LoVo (cell line): Measurements from ENCODE around the gene PTPN1.

ENCODE experiments used
- DNase-seq: peaks from one replicate; pipeline ENCODE4 v3.0.0-alpha.2; 2016; ENCODE audit warnings: low spot score

PTPN1 gene

DNA sequence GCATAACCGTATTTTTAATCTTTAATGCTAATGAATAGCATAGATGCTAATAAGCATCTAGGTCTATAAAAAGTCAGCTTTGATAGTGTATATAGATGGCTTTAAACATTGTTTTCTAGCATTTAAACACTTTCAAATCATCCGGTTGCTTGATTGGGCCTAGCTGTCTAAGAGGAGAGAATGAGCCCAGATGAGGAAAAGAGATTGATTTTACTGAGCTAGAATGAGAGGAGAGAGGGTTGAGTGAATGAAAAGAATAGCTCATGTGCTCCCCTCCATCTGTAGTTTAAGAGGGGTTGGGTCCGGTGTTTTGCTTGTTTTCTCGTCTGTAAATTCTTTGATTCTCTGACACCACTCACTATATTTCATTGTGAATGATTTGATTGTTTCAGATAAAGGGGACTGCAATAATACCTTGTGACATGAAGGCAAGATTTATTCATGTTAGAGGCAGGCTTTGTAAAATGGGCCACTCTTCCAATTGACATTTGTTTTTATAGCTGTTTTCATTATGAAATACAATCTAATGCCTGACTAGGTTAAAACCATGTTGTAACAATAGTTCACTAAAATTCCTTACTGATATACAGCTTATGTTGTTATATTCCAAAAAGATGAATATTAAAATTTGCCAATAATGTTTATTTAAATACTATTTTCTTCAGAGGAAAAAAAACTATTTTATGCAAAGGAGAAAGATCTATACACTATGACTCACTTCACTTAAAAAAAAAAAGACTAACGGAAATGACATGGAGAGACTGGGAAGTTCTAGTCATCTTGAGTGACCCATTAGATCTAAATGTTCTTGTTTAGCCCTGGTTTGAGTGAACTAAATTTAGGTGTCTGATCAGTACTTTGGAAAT is 3.2 kb downstream of the PTPN1 start:
- no peak for DNase-seq

DNA sequence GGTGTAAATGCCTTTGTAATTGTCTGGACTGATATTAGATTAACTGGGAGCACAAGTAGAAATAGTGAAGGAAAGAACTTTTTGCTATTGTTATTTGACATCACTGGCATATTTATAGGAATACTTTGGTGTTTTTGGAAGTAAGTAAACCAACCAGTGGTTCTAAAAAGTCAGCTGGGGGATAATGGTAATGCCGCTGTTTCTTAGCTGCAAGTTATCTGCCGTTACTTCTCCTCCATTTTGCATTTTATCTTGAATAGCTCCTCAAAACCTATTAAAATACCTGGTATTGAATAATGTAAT is 3.8 kb downstream of the PTPN1 start:
- no peak for DNase-seq

DNA sequence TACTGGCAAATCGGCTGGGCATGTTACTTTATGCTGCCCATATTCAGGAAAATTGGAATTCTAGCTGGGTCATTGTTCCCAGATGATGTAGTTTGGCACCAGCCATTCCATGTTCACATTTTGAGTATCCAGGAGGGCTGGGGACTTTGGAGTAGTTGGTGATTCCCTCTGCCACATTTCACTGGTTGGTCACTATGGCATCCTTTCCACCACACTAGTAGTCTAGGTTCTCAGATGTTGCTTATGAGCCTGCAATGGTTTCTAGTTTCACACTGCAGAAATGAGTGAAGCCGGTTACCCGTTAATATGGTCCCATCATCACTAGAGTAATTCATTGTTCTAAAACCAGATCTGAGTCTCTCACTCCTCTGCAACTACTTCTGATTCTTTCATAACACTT is 4.6 kb downstream of the PTPN1 start:
- DNase-seq = no peak

DNA sequence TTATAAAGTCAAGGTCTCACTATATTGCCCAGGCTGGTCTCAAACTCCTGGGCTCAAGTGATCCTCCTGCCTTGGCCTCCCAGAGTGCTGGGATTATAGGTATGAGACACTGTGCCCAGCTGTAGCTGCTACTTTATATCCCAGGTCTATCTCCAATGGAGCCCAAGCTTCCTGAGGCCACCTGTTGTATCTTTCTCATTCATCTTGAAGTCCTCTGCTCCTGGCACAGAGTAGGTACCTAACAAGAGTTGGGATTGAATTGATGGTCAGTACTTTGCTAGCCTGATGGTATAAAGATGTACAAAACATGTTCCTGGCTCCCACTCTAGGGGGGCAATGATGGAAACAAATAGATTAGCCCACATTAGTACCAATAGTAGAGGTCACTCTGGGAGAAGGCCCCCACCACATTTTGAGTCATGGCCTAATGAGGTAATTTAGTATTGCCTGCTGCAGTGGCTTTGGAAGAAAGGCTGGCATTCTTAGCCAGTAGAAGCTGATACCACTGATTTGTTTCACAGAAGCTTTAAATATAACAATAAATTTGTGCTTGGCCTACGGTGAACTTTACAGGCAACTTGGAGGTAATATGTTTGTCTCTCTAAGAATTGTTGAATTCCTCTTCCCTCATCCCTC is 5.4 kb downstream of the PTPN1 start:
- DNase-seq = no peak

DNA sequence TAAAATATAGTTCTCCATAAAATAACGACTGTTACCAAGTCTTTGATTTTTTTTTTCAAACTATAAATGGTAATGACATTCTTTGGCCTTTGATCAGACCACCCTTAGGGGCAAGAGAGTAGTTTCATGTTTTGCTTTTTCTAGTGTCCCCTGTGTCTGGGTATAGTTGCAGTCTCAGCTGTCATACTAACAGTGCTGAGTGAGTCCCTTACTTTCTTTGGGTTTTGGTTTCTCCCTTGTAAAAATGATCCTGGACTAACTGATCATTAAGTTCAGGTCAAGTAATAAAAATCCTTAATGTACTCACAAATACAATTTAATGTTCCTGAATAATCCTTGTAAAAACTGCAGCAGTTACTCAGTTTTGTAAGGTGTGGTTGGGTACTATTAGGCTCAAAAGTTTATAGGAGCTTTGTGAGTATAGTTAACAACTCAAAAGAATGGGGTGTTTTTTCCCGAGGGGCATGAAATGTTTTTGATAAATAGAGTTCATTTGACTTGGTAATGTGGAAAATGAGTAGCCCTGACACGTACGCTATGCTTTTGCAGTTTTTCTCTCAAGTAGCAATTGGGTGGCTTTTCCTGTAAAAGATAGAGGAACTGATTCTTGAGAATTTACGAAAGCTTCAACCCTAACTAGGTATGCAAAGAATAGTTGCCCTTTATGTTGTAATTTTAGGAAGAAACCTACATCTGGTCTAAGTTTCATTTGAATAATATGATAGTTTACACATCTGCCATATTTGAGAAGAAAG is 6.2 kb downstream of the PTPN1 start:
- no peak for DNase-seq

DNA sequence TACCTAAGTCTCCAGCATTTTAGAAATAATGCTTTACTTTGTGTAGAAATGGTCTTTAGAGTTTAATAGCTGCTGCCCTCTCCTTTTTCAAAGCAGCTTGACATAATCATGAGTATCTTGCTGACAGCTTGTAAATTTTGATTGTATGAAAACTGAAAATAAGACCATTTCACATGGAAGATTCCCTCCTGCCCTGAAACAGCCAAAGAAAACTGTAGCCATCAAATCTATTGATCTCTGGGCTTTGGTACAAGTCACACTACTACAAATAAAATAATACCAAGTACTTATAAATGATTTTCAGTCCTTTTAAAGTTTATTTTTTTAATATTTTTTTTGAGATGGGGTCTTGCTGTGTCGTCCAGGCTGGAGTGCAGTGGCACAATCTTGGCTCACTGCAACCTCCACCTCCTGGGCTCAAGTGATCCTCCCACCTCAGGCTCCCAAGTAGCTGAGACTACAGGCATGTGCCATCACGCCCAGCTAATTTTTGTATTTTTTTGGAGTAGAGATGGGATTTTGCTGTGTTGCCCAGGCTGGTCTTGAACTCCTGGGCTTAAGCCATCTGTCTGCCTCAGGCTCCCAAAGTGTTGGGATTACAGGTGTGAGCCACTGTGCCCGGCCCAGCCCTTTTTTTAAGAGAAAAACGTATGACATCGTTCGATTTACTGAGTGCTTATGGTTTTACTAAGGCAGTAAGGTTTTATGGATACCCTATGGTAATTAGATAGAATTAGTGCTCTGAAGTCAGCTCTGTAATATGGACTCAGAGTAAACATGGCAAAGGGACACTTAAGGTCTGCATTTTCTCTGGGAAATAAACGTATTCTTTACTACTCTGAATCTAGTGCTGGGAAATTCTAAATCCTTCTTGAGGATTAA is 7.0 kb downstream of the PTPN1 start:
- DNase-seq = no peak

DNA sequence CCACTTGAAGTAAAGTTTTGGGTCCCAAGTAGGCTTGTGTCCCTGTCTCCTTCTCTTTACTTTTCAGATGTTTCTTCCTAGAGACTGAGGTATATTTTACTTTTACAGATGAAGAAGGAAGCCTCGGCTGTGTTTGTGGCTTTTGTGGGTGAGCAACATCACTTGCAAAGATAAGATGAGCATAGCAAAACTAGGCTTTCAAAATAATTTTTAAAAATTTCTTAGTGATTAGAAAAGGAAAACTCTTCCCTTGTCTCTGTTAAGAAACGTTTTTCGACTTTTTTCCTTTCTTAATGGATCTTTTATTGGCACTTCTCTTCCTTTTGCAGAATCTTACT is 7.6 kb downstream of the PTPN1 start:
- no peak for DNase-seq

DNA sequence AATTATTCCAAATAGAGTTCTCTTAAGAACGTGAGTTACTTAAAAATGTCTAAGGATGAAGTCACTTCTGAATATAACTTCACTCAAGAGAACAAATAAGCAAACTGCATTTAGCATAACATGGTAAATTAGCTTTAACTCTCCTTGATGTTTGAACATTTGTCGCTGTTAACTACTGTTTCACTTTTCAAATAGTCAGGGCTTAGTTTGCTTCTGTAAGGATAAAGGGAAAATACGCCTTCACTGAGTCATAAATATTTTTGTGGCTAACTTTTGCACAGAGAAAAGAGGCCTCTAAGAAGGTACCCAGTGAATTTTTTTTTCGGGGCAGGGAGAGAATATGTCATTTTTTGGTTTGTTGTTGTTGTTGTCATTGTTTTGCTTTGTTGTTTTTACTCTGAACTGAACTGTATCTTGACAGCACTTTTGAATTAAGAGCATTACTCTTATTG is 8.1 kb downstream of the PTPN1 start:
- DNase-seq = no peak

DNA sequence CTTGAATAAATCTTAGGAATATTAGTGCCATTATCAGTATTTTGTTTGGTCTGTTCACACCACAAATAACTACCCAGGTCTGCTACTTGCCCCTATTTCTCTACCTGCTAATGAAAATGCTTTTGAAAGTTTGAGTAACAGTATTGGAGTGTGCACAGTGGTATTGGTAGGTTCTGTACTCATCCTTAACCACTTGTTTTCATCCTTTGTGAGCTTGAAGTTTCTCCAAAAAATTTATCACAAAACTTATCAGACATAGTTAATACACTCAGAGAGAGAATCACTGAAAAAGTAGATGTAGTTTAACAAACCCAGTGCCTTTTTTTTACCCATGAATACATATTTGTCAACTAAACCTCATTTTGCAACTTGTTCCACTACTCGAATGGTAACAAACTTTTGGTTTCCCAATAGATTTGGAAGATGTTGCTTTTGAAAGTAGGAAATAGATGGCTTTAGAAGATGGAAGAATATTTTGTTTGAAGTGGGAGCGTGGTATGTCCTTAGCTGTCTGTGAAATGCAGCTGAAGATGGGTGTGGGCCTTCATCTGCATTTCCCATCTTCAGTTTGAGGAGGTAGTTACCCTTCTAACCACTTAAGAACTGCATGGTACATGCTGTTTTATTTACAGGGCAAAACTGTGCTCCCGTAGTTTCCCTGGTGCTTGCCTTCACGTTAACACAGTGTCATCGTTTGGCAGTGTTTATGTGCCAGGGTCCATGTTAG is 9.0 kb downstream of the PTPN1 start:
- DNase-seq = no peak

DNA sequence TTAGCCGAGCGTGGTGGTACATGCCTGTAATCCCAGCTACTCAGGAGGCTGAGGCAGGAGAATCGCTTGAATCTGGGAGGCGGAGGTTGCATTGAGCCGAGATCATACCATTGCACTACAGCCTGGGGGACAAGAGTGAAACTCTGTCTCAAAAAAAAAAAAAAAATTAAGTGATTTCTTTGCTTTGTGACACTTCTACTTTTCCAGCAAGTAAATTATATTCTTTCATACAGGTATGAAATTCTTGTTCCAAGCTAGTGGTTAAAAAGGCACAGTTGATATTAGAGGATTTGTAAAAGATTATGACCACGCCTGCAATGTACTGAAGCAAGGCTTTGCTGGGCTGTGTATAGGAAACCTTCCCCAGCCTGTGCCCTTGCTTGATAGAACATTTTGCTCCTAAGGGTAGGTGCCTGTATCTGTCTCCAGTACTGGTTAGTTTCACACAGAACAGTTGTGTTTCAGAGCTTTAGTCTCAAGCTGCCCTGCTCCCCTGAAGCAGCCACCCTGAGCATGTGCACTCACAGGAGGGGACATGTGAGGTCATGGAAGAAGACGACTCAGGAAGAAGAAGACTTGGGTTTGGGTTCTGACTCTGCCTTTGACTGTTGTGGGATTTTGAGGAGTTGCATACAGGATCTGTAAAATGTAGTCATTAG is 10.2 kb downstream of the PTPN1 start:
- DNase-seq = no peak

DNA sequence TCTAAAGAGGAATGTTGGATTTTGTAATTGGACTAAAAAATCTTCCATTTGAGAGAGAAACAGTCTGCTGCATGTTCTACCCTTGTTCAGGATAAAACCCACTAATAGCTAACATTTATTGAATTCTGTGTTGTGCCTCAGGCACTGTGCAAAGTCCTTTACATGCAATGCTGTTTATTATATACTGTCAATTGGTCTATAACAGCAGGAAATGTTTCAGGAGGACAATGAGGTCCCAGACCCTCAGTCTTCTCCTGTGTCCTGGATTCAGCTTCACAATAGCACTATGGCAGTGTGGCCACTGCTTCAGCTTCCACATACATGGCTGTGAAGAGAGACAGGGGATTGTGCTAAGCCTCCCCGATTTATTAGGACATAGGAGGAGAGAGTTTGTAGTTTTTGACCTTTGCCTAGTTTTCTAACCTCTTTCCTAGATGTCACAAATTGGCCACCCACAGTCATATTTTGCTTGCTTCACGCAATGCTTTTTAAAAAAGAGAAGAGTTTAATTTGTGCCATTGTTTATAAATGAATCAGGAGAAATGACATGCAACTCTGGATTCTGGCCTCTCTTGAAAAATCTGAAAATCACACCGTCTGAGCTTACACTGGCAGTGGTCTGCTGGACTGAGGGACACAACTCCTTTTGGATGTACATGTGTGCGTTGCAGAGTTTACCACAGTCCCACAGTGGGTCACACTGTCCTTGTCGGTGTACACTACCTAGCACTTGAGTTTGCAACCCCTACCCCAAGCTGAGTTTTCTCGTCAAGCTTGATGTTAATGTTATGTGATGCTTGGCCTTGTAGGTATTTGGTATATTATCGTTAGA is 11.3 kb downstream of the PTPN1 start:
- no peak for DNase-seq

DNA sequence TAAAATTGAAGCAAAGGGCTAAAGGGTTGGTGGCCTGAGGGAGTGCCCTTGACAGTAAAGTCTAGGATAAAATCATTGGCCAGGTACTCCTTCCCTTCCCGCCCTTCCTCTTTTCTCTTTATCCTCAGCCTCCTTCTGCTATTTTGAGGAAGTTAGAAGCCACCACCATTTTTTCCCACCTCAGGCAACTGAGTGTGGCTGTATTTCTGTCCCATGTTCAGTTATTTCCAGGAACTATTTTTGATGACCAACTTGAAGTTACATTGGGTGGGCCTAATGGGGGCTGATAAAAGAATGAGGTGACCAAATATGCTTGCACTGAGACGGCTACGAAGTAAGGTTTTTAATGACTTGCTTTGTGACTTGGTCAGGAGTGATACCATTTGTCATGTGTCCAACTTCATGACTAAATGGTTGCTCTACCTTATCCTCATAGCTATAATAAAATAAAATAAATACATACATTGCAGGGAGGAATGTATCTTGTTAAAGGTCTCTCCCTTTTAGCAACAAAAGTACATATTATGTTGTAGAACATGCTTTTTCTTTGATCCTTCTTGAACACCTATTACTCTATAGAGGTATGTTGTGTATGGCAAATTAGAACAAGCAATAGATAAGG is 12.0 kb downstream of the PTPN1 start:
- no peak for DNase-seq

DNA sequence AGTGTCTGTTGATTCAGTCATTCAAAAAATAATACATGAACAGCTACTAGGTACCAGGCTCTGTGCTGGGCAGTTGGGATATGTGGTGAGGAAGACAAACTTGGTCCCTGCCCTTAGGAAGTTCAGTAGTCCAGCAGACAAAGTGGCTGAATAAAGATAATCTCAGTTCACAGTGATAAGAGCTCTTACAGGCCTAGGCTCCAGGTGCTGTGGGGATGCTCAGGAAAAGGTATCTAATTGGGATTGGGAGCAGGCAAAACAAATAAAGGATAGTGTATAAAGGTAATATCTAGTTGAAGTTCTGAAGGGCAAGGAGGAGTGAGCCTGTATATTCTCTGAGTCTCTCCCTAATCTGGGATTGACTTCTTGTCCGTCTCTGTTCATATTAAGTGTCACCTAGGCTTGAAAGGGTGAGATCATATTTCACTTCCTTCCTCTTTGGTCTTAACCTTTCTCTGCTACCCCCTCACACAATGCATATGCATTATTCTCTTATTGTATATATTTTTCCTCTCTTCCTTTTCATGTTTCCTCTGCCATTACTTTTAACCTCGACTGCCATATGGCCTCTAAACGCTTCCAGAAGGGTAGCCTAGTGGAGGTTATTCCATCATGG is 13.5 kb downstream of the PTPN1 start:
- DNase-seq = no peak

DNA sequence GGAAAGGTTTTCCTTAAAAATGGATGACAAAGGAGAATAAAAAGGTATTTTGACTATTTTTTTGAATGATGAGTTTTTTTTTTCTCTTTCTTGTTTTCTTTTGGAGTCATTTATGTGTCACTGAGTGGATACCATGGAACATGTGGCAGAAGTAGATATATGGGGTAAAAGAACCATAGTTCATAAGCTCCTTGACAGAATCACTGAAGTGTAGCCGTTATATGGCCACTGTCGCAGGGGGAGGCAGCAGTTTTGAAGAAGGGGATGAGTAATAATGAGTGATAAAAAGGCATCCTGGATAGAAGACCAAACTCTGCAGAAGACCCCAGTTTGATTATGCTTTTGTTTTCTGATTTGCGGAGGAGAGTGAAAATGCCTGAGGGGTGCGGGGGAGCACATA is 15.5 kb downstream of the PTPN1 start:
- DNase-seq = no peak

DNA sequence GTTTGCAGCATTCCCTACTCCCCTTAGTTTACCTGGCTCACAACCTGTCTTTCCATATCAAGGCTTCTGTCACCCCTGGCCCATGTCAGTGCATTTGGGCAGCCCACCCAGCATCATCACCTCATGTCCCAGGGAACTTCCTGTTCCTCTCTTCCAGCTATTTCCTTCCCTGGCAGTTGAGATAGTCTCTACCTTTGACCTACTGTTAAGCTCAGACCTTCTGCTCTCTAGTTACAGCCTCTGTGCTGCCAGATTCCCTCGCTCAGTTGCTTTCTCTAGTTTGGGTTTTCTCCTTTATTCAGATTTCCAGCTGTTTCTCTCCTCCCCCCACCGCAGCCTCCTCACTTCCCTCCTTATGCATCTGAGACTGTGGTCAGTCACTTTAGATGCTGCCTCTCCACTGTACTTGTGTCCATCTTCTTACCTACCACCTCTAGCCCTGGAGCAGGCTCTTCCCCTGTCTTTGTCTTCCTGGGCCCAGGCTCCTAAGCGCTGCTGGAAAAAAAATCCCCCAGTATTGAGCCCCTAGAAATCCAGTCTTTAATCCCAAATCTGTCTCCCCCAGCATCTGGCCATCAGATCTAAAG is 16.3 kb downstream of the PTPN1 start:
- DNase-seq = no peak

DNA sequence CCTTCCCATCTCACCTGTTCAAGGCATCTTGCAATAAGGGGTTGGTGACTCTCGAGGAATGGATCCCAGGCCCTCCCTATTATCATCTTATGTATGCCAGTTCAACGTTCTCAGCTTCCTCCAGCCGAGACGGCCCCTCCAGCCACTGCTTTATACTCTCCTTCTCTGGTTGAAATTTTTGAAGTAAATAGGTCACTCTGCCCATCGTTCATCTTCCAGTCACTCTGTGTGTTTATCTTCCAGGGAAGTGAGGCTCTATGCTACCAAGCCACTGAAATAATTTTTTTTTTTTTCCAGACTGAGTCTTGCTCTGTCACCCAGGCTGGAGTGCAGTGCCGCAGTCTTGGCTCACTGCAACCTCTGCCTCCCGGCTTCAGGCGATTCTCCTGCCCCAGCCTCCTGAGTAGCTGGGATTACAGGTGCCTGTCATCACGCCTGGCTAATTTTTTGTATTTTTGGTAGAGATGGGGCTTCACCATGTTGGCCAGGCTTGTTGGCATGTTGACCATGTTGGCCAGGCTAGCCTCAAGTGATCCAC is 17.0 kb downstream of the PTPN1 start:
- DNase-seq = no peak

DNA sequence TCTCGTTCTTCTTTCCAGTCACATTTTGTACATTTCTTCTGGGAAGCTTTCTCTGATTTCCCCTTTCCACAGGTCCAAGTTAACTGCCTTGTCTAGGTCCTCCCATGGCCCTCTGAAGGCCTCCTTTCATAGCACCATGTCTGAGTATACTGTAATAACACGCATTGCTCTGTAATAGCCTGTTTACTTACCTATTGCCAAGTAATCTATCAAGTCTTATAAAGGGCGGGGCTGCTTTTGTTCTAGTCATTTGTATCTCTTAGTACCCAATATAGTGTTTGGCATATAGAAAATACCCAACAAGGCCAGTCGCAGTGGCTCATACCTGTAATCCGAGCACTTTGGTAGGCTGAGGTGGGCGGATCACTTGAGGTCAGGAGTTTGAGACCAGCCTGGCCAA is 17.9 kb downstream of the PTPN1 start:
- DNase-seq = no peak

DNA sequence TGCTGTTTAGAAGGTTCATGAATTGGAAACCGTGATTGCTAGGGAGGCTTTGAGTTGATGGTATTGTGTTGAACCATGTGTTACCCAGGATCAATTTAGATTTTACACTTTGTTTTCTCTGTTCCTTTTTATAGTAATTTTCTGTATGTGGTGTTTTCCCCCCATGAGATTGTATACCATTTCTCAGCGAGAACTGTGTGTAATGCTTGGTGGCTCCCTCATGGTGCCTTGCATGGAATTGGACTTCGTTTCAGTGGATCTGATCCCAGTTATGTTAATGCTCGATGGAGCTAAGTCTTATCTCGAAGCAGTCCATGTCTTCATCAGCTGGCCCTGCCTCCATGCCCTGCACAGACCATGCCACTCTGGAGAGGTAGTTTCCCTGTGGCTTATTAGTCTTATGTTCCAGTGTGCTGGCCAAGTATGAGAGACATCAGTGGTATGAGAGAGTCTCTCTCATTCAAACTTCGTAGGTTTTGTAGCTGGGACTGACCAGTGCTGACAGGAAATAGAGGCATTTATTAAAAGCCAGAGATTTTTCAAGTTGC is 18.7 kb downstream of the PTPN1 start:
- DNase-seq = no peak
